CD4-positive, alpha-beta T cell treated with Interleukin-2 at 100 ng/mL for 4 hours (primary cell): ENCODE data around the gene TLX2.

Experiments
- DNase-seq: peaks from one replicate; pipeline ENCODE4 v3.0.0-alpha.2; 2020; ENCODE audit warnings: low spot score

TLX2 gene

DNA sequence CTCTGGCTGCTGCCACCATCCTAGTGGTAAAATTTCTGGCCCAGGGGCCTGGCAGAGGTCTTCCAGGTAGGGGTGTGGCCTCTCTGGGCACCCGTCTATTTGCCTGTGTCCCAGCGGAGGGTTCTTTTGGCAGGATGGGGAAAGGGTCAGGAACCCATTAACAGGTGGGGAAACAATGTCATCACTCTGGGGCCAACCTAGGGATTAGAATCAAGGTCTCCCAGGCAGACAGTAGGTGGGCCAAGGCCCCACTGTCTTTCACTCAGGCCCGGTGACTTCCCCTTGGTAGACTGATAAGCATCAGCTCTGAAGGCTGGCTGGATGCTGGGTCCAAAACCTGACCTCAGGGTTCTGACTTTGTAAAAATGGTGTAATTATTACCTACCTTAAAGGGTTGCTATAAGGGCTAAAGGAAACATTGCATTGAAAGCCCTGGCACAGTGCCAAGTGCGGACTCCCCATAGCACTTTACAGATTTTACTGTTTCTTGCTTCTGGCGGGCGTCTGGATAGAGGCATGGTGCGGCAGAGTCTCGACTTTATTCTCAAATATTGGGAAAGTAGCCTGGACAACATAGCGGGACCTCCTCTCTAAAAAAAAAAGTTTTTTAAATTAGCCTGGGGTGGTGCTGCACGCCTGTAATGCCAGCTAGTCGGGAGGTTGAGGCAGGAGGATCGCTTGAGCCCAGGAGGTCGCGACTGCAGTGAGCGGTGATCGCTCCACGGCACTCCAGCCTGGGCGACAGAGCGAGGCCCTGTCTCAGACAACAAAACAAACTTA lies 17.1 kb upstream of the TLX2 start:
- no peak for DNase-seq

DNA sequence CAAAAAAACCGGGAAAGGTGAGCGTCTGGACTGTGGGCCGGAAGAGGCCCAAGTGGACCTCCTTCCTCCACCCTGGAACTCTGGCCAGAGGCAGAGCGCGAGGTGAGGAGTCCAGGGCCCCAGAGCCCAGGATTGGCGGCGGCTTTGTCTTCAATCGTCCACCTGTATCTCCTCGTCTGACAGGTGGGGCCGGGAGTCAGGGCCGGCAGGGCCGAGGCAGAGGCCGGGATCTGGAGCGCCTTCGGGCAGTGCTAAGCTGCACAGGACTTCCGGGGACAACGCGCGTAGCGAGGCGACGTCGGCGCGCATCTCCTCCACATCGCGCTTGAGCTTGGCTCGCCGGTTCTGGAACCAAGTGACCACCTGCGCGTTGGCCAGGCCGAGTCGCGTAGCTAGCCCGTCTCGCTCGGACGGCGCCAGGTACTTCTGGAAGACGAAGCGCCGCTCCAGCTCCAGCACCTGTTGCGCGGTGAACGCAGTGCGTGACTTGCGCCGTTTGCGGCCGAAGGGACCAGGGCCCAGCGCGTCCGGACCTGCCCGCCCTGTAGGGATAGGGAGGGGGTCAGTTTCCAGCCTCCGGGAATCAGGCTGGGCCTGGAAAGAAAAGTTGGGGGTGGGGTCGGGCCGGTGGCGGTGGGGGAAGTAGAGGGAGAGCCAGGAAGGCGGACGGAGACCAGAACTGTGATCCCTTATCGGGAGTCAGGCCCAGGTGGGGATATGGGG lies 16.3 kb upstream of the TLX2 start:
- peak; percentile 28 for DNase-seq

GRCh38 chr2:74498500-74499266 lies 15.6 kb upstream of the TLX2 start:
- DNase-seq: peak; percentile 43

- DNase-seq: no peak
Measured at GRCh38 chr2:74499267-74499939, 14.8 kb upstream of the TLX2 start, which contains the start of gene LBX2. Gene LBX2 (minus strand): TSS chr2:74499603. CDS start chr2:74499537, 66 bp downstream.

GRCh38 chr2:74499940-74500577 lies 14.2 kb upstream of the TLX2 start:
- no peak for DNase-seq

DNA sequence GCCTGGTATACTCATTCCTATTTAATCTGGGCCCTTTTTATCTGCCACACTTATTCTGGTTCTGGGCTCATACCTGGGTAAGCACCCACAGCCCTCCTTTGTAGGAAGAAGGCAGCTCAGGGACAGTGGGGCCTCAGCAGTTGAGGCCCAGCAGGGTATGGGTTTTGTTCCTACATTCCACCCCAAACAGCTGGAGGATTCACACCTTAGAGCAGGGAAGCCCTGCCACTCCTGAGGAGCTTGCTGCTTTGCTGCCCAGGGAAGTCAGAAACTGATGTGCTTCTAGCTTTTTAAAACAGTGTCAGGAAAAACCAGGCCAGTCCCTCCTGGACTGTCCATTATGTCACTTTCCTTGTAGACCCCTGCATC lies 13.7 kb upstream of the TLX2 start:
- no peak for DNase-seq

GRCh38 chr2:74501335-74502071 lies 12.7 kb upstream of the TLX2 start:
- DNase-seq: no peak

- DNase-seq: no peak
Measured at GRCh38 chr2:74502147-74502719, 12.0 kb upstream of the TLX2 start.

DNA sequence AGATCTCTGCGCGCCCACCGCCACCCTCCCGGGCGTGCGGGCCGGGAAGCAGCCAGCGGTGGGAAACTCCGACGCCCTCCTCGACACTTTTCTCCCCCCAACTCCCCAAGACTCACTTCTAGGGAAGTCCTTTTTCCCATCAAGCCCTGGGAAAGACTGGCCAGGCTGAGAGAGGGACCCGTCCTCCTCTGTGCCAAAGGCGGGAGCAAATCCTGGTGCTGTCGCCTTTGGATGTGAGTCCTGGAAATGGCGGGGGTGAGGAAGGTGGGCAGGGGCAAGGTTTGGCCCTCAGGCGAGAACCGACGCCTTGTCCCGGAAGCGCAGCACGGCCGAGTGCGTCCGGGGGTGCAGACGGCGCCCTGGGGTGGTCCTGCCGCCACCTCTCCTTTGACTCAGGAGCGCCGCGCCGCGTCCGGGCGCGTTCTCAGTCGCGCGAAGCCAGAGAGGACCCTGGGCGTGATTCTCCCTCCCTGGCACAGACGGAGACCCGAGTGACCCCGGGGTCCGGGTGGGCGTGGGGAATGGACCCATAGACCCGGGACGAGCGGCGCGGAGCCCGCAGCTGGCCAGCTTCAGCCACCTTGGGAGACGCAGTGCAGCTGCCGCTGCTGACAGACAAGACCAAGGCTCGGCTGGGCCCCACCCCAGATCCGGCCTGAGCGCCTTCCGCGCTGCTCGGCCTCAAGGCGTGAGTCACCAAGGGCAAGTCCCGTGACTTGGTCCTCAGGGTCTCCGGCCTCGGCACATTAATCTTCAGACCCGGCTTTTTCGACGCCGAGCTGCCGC lies 11.3 kb upstream of the TLX2 start:
- DNase-seq: peak; percentile 55

DNA sequence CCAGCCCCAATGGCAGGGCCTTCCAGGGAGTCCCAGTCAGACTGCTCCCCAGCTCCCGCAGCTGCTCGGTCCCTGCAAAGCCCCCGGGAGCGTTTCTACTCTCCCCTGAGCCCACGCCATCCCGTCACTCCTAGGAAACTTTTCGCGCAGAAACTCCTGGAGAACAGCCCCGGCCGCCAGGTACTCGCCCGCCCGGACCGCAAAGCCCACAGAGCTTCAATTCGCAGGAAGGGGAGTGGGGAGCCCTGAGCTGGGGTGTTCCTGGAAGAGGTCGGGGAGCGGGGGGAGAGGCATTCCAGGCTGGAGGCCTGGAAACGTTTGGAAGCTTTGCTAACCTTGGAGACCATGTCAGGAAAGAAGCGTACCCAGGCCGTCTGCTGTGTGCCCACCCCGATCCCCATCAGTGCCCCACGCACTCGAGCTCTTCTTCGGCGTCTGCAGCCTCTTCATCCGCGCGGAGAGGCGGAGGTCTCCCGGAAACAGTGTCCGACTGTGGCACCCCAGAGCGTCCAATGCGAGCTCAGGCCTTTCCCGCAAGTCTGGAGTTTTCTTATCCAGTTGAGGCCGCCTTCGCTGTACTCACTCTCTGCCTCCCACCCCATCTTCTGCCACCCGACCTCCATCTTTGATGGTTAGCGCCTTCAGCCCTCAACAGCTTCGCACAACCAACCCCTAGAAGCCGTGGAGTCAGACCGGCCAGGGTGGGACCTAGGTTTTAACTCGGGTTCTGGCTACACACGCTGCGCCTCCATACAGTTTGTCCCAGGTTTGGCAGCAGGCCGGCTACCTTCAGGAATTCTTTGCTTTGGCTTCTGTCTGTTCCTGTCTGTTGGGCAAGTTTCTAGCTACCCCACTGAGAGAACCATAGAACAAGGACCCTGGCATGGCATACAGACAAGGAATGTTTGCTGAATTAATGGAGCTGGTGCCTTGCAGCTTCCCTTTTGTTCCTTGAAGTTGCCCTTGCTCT lies 10.5 kb upstream of the TLX2 start:
- DNase-seq: no peak

GRCh38 chr2:74504591-74504990 lies 9.7 kb upstream of the TLX2 start:
- no peak for DNase-seq

- DNase-seq: no peak
Measured at GRCh38 chr2:74505448-74506246, 8.6 kb upstream of the TLX2 start.

DNA sequence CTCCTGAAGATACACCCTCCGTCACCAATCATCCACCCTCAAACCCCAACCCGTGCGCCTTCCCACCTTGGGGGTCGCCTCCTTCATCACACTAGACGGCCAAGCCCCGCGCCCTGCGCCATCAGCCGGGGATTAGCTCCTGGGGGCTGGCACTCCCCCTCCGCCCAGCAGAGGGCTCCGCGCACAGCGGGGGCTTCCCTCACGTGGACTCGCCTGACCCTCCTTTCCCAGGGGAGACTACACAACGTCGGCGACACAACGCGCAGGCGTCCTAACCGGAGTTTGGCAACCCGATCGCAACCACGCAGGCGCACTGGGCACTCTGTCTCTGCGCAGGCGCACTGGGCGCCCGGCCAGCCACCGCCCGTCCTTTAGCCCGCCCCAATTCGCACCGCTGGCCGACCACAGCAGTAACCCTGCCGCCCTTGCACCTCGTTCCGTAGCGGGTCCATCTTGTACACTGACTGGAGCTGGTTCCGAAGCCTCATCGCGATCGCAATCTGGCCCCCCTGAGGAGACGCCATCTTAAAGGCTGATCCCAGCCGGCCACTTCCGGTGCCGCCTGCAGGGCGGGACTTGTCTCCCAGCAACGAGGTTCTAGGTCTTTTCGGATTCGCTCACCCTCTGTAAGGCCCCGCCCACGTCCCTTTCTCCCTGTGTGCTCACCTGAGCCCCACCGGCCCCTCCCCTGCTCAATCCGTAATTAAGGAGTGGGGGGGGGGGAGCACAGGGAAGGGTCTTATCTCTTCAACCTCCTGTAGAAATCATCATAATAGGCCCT lies 6.9 kb upstream of the TLX2 start, which contains the start of gene PCGF1:
TSS of gene PCGF1 (minus strand) at position 551 of the 781 bp plus-strand sequence. CDS start at position 524, 27 bp downstream.
- DNase-seq: peak; percentile 98

DNA sequence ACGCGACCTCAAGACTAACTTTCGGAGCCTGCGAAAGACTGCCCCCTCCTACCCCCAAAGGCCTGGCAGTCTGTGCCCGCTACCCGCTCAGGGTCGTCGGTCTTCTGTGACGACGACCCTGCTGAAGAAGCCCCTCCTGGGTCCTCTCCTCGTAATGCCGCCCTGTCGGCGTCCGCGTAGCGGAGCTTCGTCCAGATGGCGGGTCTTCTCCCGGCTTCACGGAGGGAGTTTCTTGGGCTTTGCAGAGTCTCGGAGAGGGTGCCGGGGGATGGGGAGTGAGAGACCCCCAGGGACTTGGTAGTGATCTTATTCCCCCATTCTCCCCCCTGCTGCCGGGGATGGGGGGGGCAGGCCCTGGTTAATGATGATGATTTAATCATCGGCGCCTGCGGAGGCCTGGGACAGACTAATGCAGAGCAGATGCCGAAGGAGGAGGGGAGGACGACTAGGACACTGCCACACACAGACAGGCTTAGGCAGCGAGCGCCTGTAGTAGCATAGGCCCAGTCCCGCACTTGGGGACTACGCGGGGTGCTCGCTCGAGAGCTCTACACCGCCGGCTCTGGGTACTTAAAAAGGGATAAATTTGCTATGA lies 6.2 kb upstream of the TLX2 start:
- DNase-seq: no peak

- DNase-seq: no peak
Measured at GRCh38 chr2:74510272-74510671, 4.0 kb upstream of the TLX2 start.
